Testis (tissue), 3 donors: ENCODE data around the gene VWA8. TPM values are rescaled to one million over a fixed set of nuclear protein-coding genes. Genes with fewer than 3 reads are reported as not detected.
"Not testable (repeated sequence)": the region's sequence is repeated elsewhere in the genome, so short reads cannot be mapped to it uniquely, and the experiment has no call there.

Source experiments
- DNase-seq: peaks from one replicate; pipeline ENCODE4 v3.0.0-alpha.2; 2019
- H3K27ac ChIP-seq, 2 donors: fragments of 200-600 bp; sonication (generic); one replicate each; pipeline ENCODE4 v1.5.1; 2019
- H3K27me3 ChIP-seq: fragments of 200-600 bp; sonication (generic); one replicate; pipeline ENCODE4 v1.5.1; 2019
- H3K36me3 ChIP-seq: fragments of 200-600 bp; sonication (generic); one replicate; pipeline ENCODE4 v1.5.1; 2017; ENCODE audit warnings: low read depth; ENCODE audit errors: missing control alignments
- H3K4me1 ChIP-seq: fragments of 200-600 bp; sonication (generic); one replicate; pipeline ENCODE4 v1.5.1; 2019
- H3K4me3 ChIP-seq, 2 donors: fragments of 200-600 bp; sonication (generic); one replicate each; pipeline ENCODE4 v1.5.1; 2017 to 2019
- H3K9me3 ChIP-seq: fragments of 200-600 bp; sonication (generic); one replicate; pipeline ENCODE4 v1.5.1; 2017
- CTCF ChIP-seq, 3 experiments: fragments of 450-650 bp in 2 of 3; fragments of 200-600 bp in 1 of 3; sonication (generic) in 1 of 3; IDR thresholded peaks; one replicate each; pipeline ENCODE4 v1.5.1; 2016 to 2019; ENCODE audit warnings: antibody characterized with exemption in 3 of 3, mild to moderate bottlenecking in 2 of 3, moderate library complexity in 1 of 3
- POLR2A ChIP-seq: fragments of 450-650 bp; IDR thresholded peaks from one replicate; pipeline ENCODE4 v1.6.1; 2017; ENCODE audit warnings: antibody characterized with exemption, mild to moderate bottlenecking, moderate library complexity
- whole genome bisulfite sequencing, 2 donors: methylation state at CpG; one replicate each; pipeline ENCODE4 v1.1.5; 2018; 5-methylcytosine and 5-hydroxymethylcytosine counted together
- intact Hi-C: fragments of 100-400 bp; cut with DNase I; formaldehyde crosslinking; loops from one replicate; pipeline ENCODE4 v1.15.1; 2023; ENCODE audit warnings: low total_unique reads
- polyA plus RNA-seq: library from polyadenylated mRNA; stranded (reverse); fragments of 350-450 nt; fragmentation: Illumina TruSeq; extraction: RNeasy Lipid Tissue Mini Kit (QIAGEN cat#74804); gene quantifications from one replicate; pipeline ENCODE4 v1.2.3, GENCODE V29; 2014; ENCODE audit warnings: low read depth, low replicate concordance; ENCODE audit not compliant: insufficient read depth
- total RNA-seq, 2 donors: library from RNA; depleted of rRNA; stranded (reverse); fragments of >200 nt; gene quantifications; one replicate each; pipeline ENCODE4 v1.2.3, GENCODE V29; 2016

VWA8 gene
- total and polyA plus RNA-seq, 3 donors from 2014 or later = 6.9 to 27.1 (median 15.2) TPM

DNA sequence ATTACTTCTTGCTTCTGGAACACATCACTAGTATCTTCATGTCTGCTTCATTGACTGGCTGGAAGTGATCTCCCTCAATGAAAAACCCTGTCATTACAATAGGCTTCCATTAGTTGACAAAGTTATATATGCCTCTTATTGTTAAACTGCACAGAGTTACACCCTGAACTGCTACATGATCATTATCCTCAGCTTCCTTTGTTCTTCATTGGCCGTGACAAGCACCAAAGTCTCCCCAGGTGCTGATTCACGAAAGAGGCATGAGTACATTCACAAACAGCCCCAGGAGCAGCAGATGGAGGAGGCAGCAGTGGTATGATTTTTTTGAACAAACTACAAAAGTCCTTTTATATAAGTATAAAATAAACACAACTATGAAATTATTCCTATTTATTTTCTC, 51.4 kb downstream of the VWA8 start:
- intact Hi-C loops = no loop called here
- WGBS, 2 donors = 85 to 98% methylated on average over 2 of the region's 2 CpGs
- TF ChIP-seq CTCF (IDR thresholded peaks at IDR 0.05) (no peak), POLR2A (no peak)
- DNase-seq = no peak
- Histone ChIP-seq H3K27ac (no peak overlapping the region), H3K4me1 (peaks cover 4% of the 10 kb centered on the region), H3K36me3 (no peaks in the 10 kb centered on the region), H3K9me3 (no peaks in the 10 kb centered on the region), H3K4me3 (no peak overlapping the region), H3K27me3 (no peaks in the 10 kb centered on the region)

- no peaks in the 10 kb centered on the region for H3K27me3 ChIP-seq
- no peaks in the 10 kb centered on the region for H3K9me3 ChIP-seq
- no peaks in the 10 kb centered on the region for H3K36me3 ChIP-seq
- TF ChIP-seq POLR2A (no peak), CTCF (IDR thresholded peaks at IDR 0.05) (no peak)
- no peak overlapping the region for H3K27ac ChIP-seq
- intact Hi-C loops = no loop called here
- no peak for DNase-seq
- H3K4me1 ChIP-seq = no peaks in the 10 kb centered on the region
- H3K4me3 ChIP-seq = no peak overlapping the region
- WGBS, 2 donors = 55 to 65% methylated on average over 2 of the region's 2 CpGs
Measured at GRCh38 chr13:41905600-41906254, 55.2 kb downstream of the VWA8 start.

DNA sequence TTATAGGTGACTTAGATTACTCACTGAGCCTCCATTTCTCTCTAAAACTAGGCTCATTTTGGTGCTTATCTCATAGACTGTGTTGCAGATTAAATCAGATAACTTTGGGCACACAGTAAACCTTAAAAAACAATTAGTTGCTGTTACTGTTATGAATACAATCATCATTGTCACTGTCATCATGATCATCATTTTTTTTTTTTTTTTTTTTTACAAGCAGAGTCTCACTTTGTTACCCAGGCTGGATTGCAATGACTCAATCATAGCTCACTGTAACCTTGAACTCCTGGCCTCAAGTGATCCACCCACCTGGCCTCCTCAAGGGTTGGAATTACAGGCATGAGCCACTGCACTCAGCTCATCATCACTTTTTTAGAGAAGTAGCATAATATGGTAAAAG, 60.0 kb downstream of the VWA8 start:
- H3K9me3 ChIP-seq = no peaks in the 10 kb centered on the region
- H3K27me3 ChIP-seq = no peaks in the 10 kb centered on the region
- no peak overlapping the region for H3K4me3 ChIP-seq
- no peaks in the 10 kb centered on the region for H3K36me3 ChIP-seq
- H3K4me1 ChIP-seq = no peaks in the 10 kb centered on the region
- intact Hi-C loops = no loop called here
- no peak for TF ChIP-seq POLR2A
- TF ChIP-seq CTCF (IDR thresholded peaks at IDR 0.05) = no peak
- no peak for DNase-seq
- H3K27ac ChIP-seq = no peak overlapping the region

DNA sequence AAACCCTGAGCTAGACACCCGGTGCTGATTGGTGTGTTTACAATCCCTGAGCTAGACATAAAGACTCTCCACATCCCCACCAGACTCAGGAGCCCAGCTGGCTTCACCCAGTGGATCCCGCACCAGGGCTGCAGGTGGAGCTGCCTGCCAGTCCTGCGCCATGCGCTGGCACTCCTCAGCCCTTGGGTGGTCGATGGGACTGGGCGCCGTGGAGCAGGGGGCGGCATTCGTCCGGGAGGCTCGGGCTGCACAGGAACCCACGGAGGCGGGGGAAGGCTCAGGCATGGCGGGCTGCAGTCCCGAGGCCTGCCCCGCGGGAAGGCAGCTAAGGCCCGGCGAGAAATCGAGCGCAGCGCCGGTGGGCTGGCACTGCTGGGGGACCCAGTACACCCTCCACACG, 62.5 kb downstream of the VWA8 start:
- H3K36me3 ChIP-seq, H3K27ac ChIP-seq, H3K4me1 ChIP-seq, H3K27me3 ChIP-seq, intact Hi-C loops, H3K9me3 ChIP-seq: not testable (repeated sequence)
- peak; percentile 44 for DNase-seq
- 68% methylated on average over 8 of the region's 24 CpGs; no CpG with 5 or more reads in 1 of the 2 donors for WGBS, 2 donors
- H3K4me3 ChIP-seq = peak overlapping the region in 1 of 2 donors; percentile 29

DNA sequence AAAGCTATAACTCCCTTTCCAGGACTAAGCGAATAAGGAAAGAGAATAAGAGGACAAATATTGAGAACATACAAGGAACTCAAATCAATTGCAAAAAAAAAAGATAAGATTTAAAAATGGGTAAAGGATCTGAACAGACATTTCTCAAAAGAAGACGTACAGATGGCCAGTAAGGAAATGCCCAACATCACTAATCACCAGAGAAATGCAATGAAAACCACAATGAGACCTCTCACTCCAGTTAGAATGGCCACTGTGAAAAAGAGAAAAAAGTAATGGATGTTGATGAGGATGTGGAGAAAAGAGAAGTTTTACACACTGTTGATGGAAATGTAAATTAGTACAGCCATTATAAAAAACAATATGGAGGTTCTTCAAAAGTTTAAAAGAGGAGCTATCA, 63.8 kb downstream of the VWA8 start:
- no peaks in the 10 kb centered on the region for H3K4me1 ChIP-seq
- H3K27me3 ChIP-seq = no peaks in the 10 kb centered on the region
- H3K36me3 ChIP-seq = no peaks in the 10 kb centered on the region
- no peaks in the 10 kb centered on the region for H3K9me3 ChIP-seq
- peak overlapping the region in 1 of 2 donors; percentile 29 for H3K4me3 ChIP-seq
- no peak overlapping the region for H3K27ac ChIP-seq
- no peak for DNase-seq
- WGBS, 2 donors = 78 to 90% methylated on average over 2 of the region's 2 CpGs
- TF ChIP-seq POLR2A = no peak
- TF ChIP-seq CTCF (IDR thresholded peaks at IDR 0.05) = no peak
- intact Hi-C loops = no loop called here
